Sciatic nerve (tissue), 2 donors: ENCODE data around the gene ANP32E. TPM values are rescaled to one million over a fixed set of nuclear protein-coding genes. Genes with fewer than 3 reads are reported as not detected.
A peak's percentile ranks its signal among the peaks of the same experiment; 100 is the strongest.
"Not testable (repeated sequence)": the region's sequence is repeated elsewhere in the genome, so short reads cannot be mapped to it uniquely, and the experiment has no call there.

ENCODE experiments used
- ATAC-seq: fragments of 200-7000 bp; cut with Tn5 transposase; one replicate; pipeline ENCODE4 v1.9.1; 2020; ENCODE audit warnings: mild to moderate bottlenecking, moderate library complexity
- DNase-seq: peaks from one replicate; pipeline ENCODE4 v3.0.0-alpha.2; 2020; ENCODE audit warnings: low spot score
- intact Hi-C: fragments of 100-400 bp; cut with DNase I; formaldehyde crosslinking; loops from one replicate; pipeline ENCODE4 v1.14.2; 2022
- total RNA-seq: library from RNA; stranded (reverse); fragmentation: NEBNext Ultra II Directional; extraction: Animal tissue kit (Norgen Biotek cat#: 25700); gene quantifications from one replicate; pipeline ENCODE4 v1.2.1, GENCODE V29; 2021
- donor health status: DM: no; HTN: no; CAD: no.
- donor health status: DM: no; HTN: no; CAD: no.

ANP32E gene
- total RNA-seq, 1 donor from 2014 or later: 40.6 TPM

DNA sequence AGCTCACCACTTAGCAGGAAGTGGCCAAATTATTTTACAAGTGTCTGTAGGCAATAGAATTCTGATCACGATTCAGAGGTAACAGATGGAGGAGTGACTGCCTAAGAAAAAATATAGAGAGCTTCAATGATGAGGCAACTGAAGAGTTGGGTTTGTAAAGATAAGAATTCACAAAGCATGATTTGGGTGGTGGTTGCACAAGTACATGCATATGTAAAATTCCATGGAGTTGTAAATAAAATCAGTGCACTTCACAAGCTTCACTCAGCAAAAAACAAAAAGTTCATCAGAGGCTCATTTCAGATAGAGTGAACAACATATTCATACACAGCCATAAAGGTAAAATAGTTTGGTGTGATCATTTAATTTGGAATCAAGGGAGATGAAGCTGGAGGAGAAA, 10.9 kb downstream of the ANP32E start:
- DNase-seq: no peak
- intact Hi-C loops: no loop called here
- ATAC-seq: no peak

DNA sequence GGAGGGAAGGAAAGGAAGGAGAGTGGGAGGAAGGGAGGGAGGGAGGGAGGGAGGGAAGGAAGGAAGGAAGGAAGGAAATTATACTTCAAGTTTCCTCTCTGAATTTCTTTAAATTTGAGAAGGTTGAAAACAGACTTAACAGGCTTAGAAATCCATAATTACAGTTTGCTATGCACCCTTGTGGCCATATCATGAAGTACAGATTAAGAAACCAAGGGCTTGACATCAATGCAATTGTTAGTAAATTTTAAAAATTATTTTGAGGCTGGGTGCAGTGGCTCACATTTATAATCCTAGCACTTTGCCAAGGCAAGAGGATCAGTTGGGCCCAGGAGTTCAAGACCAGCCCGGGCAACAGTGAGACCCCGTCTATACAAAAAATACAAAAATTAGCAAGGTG, 14.4 kb downstream of the ANP32E start:
- ATAC-seq (no peak), DNase-seq (no peak)
- intact Hi-C loops: no loop called here

DNA sequence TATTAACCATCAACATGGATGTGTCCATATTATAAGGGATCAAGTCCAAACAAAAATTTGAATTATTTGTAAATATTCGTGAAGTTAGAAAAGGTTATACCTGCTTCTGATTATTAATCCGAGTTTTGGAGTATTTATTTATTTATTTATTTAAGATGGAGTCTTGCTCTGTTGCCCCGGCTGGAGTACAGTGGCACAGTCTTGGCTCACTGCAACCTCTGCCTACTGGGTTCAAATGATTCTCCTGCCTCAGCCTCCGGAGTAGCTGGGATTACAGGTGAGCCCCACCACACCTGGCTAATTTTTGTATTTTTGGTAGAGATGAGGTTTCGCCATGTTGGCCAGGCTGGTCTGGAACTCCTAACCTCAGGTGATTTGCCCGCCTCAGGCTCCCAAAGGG, 20.1 kb downstream of the ANP32E start:
- ATAC-seq, DNase-seq, intact Hi-C loops: not testable (repeated sequence)

DNA sequence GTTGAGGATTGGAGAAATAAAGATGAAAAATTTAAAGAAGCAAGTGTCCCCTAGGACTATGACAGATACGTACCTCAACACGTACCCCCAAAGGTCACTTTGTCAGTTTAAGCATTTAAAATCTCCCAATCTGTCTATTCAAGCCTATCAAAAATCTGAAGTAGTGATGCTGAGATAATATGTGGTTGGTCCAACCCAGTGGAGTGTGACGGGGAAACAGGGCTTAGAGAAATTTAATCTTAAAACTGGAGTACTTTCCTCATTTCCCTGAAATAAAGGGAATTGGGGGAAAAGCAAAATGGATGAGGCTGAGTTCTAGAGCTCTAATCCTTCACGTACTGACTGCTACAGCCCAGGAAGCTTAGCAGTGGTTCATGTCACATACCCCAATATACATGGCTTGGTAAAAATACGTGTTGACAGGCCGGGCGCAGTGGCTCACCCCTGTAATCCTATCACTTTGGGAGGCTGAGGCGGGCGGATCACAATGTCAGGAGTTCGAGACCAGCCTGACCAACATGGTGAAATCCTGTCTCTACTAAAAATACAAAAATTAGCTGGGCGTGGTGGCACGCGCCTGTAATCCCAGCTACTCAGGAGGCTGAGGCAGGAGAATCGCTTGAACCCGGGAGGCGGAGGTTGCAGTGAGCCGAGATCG, 21.7 kb downstream of the ANP32E start:
- DNase-seq, intact Hi-C loops: not testable (repeated sequence)
- peak; percentile 6 for ATAC-seq

GRCh38 chr1:150213170-150214098, 22.5 kb downstream of the ANP32E start:
- intact Hi-C loops: no loop called here
- DNase-seq (peak; percentile 97), ATAC-seq (peak; percentile 100)

DNA sequence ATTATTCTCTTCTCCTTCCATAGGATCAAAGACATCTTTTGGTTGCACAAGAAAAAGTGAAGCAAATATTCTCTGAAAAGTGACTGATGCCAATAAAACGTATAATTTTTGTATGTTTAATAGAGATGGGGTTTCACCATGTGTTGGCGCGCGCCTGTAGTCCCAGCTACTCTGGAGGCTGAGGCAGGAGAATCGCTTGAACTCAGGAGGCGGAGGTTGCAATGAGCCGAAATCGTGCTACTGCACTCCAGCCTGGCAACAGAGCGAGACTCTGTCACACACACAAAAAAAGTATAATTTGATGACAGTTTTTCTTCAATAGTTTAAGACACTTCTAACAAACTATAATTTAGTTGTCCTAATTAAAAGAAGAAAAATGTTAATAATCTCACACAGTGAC, 23.8 kb downstream of the ANP32E start:
- ATAC-seq: no peak
- intact Hi-C loops: no loop called here

GRCh38 chr1:150210706-150211105, 25.2 kb downstream of the ANP32E start:
- ATAC-seq (no peak), DNase-seq (no peak)
- intact Hi-C loops: no loop called here

More for the DNA sequence above, 23.8 kb downstream of the ANP32E start:
- DNase-seq: no peak

DNA sequence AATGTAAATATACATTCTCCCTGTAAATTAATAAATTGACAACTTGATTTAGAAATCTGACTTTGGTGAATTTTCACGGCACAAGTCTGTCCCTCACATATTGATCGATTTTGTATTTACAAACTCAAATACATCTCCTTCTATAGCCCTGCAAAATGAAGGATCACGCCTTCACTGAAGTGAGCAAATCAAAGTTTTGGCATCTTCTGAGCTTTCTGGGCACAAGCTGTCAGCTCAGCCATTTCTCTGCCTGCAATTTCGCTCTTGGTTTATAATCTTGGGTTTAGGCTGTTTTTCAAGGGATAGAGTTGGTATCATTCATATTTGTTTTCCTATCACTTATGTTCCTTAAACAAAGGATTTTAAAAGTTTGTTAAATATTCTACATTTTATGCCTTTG, 25.8 kb downstream of the ANP32E start:
- intact Hi-C loops: no loop called here
- DNase-seq (no peak), ATAC-seq (no peak)

- ATAC-seq, DNase-seq, intact Hi-C loops: not testable (repeated sequence)
These were observed 27.5 kb downstream of the ANP32E start for GRCh38 chr1:150208460-150208859.

DNA sequence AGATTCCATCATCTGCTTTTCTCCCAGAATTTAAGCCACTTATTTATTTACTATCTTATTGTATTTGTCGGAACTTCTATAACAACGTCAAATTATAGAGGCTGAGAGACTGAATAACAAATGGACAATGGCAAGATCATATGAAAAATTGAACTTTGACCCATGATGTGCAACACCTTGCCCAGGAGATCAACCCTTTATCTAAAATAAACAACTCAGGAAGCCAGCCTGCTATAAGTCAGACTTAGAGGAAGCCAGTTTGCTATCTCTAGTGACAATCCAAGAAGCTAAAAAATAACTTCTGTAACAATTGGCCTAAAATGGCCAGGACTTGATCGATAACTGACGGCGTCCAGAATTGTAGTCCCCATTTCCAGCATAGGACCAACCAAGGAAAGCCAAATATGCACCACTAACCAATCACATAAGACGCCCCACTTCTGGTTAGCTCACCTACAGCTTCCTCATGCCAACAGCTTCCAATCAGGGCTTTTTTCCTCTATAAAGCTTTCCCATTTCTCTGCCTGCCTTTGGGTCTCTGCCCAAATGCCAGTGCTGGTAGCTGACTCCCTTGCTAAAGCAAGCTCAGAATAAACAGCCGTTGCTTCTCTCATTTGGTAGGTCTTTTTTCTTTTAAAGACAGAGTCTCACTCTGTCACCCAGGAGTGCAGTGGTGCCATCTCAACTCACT, 28.5 kb downstream of the ANP32E start:
- intact Hi-C loops: no loop called here
- ATAC-seq (no peak), DNase-seq (no peak)

DNA sequence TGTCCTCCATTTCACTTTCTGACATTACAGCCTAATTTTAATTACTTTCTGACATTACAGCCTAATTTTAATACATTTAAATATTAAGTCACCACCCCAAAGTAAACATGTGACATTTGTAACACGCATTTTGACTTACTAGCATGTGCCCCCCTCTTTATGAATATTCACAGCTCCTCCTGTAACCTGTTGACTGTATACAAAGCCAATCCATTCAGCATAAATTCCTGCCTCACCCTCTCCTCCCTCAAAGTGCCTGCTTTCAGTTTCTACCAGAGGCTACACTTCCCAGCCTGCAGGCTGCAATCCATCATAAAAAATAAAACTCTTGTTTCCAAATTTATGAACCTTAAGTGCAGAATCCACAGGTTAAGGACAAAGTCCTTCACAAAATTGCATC, 39.5 kb downstream of the ANP32E start:
- ATAC-seq (no peak), DNase-seq (no peak)
- intact Hi-C loops: no loop called here

GRCh38 chr1:150194381-150195031, 41.4 kb downstream of the ANP32E start:
- DNase-seq (peak; percentile 1), ATAC-seq (no peak)
- intact Hi-C loops: no loop called here

GRCh38 chr1:150192012-150192411, 43.9 kb downstream of the ANP32E start:
- DNase-seq: no peak
- no peak for ATAC-seq
- intact Hi-C loops: no loop called here

GRCh38 chr1:150187560-150187931, 48.4 kb downstream of the ANP32E start:
- intact Hi-C loops: no loop called here
- DNase-seq: no peak
- peak; percentile 46 for ATAC-seq

- DNase-seq: no peak
- intact Hi-C loops: no loop called here
- ATAC-seq: peak; percentile 87
These were observed 48.9 kb downstream of the ANP32E start for GRCh38 chr1:150186789-150187559.

GRCh38 chr1:150186438-150186788, 49.5 kb downstream of the ANP32E start:
- intact Hi-C loops, DNase-seq, ATAC-seq: not testable (repeated sequence)

GRCh38 chr1:150185481-150185880, 50.4 kb downstream of the ANP32E start:
- intact Hi-C loops: no loop called here
- ATAC-seq (no peak), DNase-seq (no peak)

- ATAC-seq: no peak
- DNase-seq: no peak
- intact Hi-C loops: no loop called here
These were observed 52.9 kb downstream of the ANP32E start for GRCh38 chr1:150183061-150183460.

GRCh38 chr1:150182247-150182646, 53.7 kb downstream of the ANP32E start:
- ATAC-seq: peak; percentile 66
- no peak for DNase-seq
- intact Hi-C loops: no loop called here
